ENCODE measurements around the gene ARHGEF39.
"Not testable (repeated sequence)": the region's sequence is repeated elsewhere in the genome, so short reads cannot be mapped to it uniquely, and the experiment has no call there.

The ARHGEF39 gene

DNA sequence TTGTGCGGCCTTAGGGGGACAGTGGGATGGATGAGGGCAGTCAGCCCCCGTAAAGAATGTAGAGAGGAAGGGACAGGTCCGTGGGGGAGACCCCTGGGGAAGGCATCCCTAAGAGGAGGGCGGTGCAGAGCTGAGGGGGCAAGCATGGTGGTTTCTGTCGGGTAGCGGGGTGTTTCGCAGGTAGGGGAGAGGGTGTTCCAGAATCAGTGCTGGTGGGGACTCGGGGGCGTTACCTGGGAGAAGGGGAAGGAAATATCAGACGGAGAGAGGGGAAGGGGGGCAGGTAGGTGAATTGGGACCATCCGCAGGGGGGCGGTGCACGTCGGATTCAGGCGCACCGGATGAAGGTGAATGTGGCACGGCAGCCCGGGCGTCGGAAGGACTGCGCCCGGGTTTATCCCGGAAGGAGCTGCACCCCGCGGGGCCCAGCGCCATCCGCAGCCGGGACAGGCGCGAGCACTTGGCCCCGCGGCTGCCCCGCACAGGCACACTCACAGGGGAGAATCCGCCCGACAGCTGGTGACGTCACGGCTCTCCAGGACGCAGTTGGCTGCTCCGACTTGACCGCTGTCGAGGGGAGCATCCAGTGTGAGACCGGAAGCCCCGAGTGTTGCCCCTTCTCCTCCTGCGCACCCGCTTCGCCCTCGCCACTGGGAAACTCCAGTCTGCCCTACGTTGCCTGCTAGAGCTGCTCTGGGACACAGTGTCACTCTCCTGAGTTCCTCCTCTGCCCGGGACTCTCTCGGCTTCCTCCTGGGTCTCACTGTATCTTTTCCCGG is 48.1 kb downstream of the ARHGEF39 start:
- DNase-seq = peak; percentile 77

DNA sequence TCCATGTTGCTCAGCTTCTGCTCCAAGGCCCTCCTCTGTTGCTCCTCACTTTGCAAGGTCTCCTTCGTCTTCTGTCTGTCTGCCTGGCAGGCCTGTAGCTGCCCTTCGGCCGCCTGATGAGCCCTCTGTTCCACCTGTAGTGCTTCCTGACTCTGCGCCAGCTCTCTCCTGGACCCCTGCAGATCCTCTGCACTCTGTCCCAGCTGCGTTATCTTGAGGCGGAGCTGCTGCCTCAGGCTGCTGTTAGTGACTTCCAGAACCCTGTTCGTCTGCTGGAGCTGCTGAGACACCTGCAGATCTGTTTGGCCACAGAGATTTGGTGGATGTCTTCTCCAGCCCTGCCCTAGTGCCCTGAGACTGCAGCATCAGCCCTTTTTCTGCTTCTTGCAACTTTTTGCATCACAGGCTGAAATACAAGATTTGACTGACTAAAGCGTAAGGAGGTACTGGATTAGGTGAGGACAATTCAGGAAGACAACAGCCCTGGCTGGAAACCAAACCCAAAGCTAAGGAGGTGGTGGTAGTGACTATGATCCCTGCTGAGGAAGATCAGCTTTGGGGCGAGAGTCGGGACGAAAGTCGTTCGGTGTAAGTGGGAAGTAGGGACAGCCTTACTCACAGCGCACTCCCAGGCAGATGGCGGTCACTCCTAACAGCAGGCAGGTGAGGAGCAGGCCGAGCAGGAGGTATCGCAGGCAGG is 48.9 kb downstream of the ARHGEF39 start:
- no peak for DNase-seq

DNA sequence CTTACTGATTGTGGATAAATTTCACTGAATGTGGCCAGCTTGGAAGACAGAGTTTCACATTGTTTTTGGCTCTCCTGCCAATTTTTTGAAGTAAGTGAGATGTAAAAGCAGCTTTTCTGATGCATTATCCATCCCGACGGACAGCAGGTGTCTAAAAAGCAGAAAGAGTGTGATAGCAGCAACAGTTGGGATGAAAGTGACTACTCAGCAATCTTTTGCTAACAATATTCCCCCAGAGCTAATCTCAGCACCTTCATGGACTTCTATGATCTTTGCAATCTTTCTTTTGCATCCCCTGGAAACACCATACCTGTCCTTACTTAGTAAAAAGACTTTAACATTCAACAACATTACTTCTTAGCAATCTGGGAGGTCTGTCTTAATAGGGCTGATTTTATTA is 52.2 kb downstream of the ARHGEF39 start:
- no peak for DNase-seq

DNA sequence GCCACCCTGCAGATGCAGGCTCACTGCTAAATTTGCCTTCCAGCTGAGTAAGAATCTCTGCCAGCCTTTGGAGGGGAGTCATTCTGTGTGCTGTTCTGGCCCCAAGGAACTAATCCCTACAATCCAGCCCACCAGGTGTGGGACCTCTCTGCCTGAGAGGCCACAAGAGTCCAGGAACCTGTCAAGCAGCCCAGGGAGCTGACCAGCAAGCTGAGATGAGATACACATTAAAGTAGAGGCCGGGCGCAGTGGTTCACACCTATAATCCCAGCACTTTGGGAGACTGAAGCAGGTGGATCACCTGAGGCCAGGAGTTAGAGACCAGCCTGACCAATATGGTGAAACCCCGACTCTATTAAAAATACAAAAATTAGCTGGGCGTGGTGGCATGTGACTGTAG is 52.9 kb downstream of the ARHGEF39 start:
- not testable (repeated sequence) for DNase-seq

DNA sequence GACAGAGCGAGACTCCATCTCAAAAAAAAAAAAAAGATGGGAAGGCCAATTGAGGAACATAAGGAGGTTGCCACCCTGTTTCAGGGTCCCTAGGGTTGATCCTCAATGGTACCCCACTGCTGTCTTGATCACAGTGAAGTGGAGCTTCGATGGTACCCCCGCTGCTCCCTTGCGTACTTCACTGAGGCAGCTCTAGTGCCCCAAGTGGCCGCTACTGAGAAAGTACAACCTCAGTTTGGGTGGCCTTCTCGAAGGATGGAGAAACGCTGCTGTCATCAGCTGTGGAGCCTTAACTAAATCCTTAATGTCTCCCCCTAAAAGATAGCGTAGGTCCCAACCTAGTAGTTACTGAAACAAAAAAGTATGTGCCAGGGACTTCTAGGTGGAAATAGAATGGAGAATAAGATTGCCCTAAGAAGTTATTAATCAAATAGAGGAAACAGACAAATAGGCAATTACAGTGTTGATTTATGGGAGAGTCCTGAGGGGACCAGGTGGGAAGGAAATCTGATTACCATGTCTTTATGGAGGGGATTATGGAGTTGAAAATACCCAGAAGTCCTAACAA is 53.7 kb downstream of the ARHGEF39 start:
- peak; percentile 66 for DNase-seq

DNA sequence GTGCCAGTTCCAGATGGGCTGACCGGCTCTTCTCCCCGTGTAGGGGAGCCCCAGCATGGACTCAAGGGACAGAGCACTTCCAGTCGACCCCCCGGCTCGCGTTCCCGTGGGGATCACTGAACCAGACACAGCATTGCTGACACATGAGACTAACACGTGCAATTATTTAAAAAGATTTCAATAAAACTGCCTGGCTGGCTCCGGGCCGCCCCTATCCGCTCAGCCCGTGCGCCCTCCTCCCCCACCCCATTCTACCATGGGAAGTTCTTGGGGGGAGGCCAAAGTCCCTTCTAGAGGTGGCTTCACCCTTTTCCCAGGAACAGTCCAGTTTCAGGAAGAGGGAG is 55.2 kb downstream of the ARHGEF39 start:
- DNase-seq = no peak

All from activated CD4-positive, alpha-beta T cell treated with anti-CD3 and anti-CD28 coated beads, Interleukin-10, Interleukin-2, amounts not matched to agents 100 ng/mL and 50 ng/mL, durations not matched to agents 16 hours and 8 hours (primary cell).